ENCODE measurements around the gene OVOL1.
"Not testable (repeated sequence)": the region's sequence is repeated elsewhere in the genome, so short reads cannot be mapped to it uniquely, and the experiment has no call there.

The OVOL1 gene

DNA sequence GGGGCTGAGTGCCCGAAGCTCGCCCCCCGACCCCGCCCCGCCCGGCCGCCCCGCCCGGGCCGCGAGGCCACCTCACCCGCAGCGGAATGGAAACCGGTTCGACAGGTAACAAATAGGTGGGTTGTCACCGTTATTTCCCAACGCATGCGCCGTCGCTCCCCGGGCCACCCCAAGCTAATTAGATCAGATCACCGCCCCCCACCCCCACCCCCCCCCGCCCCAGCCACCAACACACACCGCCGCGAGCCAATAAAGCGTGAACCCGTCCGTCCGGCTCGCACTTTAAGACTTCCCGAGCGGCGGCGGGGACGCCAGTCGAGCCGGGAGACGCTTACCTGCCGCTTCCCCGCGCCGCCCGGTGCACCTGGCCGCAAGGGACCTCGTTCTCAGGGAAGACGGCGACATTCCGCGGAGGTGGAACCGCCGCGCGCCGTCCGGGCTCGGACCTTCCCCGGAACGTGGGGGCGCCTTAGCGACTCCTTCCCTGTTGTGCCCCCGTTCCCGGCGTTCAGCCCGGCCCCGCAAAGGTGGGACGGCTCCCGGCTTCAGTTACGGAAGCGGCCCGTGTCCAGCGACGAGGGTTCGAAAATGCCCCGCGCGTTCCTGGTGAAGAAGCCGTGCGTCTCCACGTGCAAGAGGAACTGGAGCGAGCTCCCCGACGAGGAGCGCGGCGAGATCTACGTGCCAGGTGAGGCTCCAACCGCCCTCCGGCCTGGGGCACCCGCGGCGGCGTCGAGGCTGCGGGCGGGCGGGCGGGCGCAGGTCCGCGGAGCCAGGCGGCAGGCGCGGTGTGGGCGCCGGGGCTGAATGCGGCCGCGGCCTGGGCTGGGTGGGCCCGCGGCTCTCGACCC is at the start of gene OVOL1:
OVOL1 (plus strand) TSS at position 278 of the 851 bp plus-strand sequence; CDS start at position 589, 311 bp downstream.
- no peak for DNase-seq

DNA sequence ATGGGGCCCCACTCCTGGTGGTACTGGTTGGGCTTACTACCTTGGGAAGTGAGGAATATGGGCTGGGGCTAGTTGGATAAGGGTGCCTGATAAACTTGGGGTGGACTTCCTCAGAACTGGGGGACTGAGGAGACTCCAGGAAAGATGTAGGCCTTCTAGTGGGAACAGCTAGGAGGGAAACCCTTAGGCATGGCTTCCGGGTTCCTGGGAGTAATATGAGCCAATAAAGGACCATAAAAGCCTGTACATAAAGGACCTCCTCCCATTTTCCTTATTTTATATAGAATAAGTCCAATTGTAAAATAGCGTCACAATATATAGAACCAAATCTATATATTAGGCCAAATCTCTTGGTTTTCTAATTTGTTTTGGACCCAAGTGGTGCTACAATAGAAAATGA is 47.8 kb upstream of the OVOL1 start:
- no peak for DNase-seq

- no peak for DNase-seq
These were observed 45.7 kb upstream of the OVOL1 start for GRCh38 chr11:65741185-65741584.

- no peak for DNase-seq
These were observed 44.5 kb upstream of the OVOL1 start for GRCh38 chr11:65742353-65742752.

- no peak for DNase-seq
These were observed 43.2 kb upstream of the OVOL1 start for GRCh38 chr11:65743681-65744025.

GRCh38 chr11:65744026-65744698 is 42.7 kb upstream of the OVOL1 start:
- DNase-seq, result peak; percentile 25

- no peak for DNase-seq
These were observed 42.2 kb upstream of the OVOL1 start for GRCh38 chr11:65744699-65745042.

DNA sequence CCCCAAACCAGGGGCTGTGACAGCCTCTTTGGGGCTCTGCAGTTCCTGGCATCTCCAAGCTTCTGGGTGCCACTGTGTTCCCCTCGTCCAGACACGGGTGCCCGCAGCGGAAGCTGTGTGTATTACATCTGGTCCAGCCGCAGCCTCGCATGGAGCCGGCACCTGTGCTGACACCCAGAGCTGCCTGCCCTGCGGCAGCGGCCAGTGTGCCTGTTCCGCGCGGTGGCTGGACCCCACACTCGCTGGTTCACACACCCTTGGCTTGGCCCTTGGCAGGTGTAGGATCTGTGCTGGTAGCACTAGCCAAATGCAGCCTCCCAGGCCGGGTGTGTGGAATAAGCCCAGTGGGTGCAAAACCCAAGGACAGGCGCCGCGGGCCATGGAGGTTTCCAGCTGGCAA is 41.8 kb upstream of the OVOL1 start:
- DNase-seq, result no peak

- DNase-seq, result not testable (repeated sequence)
These were observed 24.7 kb upstream of the OVOL1 start for GRCh38 chr11:65762169-65762568.

DNA sequence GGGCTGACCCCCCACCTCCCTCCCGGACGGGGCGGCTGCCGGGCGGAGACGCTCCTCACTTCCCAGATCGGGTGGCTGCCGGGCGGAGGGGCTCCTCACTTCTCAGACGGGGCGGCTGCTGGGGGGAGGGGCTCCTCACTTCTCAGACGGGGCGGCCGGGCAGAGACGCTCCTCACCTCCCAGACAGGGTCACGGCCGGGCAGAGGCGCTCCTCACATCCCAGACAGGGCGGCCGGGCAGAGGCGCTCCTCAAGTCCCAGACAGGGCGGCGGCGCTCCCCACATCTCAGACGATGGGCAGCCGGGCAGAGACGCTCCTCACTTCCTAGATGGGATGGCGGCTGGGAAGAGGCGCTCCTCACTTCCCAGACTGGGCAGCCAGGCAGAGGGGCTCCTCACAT is 24.0 kb upstream of the OVOL1 start:
- not testable (repeated sequence) for DNase-seq

DNA sequence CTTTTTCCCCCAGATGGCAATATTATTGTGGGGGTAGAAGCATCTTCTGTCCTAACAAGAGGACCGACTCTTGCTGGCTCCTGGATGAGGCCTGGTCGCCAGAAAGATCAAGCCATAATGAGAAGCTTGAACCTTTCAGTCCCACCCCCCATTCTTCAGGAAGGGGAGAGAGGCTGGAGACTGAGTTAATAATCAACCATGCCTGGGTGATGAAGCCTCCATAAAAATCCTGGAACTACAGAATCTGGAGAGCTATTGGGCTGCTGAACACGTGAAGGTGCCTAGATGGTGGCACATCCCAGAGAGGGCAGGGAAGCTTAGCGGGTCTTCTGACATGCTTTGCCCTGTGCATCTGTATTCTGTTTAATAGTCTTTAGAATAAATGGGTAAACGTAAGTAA is 22.4 kb upstream of the OVOL1 start:
- DNase-seq, result no peak

- no peak for DNase-seq
These were observed 20.3 kb upstream of the OVOL1 start for GRCh38 chr11:65766535-65766934.

DNA sequence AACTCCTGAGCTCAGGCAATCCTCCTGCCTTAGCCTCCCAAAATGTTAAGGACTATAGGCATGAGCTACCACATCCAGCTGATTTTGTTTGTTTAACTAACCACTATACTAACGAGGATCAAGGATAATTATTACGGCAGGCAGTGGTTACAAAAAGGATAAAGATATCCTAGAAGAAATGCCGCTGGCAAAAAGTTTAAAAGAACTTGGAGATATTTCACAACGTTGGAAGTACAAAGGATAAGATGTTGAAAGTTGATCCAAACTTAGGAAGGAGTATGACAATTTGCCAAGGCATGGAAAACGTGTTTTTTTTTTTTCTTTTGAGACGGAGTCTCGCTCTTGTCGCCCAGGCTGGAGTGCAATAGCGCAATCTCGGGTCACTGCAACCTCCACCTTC is 19.5 kb upstream of the OVOL1 start:
- no peak for DNase-seq

DNA sequence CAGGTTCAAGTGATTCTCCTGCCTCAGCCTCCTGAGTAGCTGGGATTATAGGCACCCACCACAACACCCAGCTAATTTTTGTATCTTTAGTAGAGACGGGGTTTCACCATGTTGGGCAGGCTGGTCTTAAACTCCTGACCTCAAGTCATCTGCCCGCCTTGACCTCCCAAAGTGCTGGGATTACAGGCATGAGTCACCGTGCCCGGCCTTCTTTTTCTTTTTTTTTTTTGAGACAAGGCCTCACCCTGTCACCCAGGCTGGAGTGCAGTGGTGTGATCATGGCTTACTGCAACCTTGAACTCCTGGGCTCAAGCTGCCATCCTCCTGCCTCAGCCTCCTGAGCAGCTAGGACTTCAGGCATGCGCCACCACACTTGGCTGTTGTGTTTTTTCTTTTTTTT is 19.1 kb upstream of the OVOL1 start:
- DNase-seq, result not testable (repeated sequence)

DNA sequence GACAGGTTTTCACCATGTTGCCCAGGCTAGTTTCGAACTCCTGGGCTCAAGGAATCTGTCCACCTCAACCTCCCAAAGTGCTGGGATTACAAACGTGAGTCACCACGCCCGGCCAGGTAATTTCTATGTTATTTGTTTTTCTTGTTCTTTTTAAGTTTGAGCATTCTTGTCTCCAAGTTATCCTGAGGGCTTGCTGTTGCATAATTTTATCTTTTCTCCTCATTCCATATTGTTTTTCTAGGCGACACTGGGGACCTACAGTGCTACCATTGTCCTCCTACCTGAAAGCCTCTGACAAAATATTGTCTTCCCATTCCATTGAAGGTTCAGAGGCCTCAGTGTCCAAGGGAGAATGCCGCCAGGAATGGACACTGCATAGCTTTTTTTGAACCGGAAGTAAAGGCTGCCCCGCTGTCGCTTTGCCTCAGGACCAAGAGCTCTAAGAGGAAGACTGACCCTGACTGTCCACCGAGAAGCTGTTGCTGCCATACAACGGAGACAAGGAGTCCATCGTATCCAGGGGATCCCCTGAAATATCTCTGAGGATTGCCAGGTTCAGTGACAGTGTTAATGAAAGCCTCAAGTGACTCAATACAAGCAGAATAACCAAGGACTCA is 15.8 kb upstream of the OVOL1 start:
- no peak for DNase-seq

- DNase-seq, result no peak
These were observed 15.2 kb upstream of the OVOL1 start for GRCh38 chr11:65771589-65772112.

- no peak for DNase-seq
These were observed 13.0 kb upstream of the OVOL1 start for GRCh38 chr11:65773784-65774411.

DNA sequence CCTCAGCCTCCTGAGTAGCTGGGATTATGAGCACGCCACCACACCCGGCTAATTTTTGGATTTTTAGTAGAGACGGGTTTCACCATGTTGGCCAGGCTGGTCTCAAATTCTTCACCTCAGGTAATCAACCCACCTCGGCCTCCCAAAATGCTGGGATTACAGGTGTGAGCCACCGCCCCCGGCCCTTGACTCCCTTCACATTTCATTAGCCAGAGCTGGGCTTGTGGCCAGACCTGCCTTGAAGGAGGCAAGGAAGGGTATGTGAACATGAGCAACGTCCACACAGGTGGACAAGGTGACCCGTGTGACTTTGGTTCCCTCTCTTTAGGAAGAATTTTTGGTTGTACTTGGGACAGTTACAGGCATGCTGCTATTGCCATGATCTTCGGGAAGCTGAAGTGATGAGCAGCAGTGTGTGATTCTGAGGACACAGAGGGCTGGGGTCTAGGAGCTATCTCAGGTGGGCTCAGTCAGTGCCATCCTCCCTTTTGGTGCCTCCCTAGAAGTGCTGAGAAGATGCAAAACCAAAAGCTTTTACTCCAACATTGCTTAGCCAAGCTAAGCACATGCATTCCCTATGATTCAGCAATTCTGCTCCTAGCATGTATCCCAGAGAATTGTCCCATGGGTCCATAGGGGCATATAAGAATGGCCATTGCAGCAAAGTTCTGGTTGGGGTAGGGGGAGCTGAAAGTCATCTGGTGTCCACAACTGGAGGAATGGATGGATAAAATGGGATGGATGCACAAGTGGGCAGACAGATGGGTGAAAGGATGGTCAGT is 12.1 kb upstream of the OVOL1 start:
- DNase-seq, result no peak

DNA sequence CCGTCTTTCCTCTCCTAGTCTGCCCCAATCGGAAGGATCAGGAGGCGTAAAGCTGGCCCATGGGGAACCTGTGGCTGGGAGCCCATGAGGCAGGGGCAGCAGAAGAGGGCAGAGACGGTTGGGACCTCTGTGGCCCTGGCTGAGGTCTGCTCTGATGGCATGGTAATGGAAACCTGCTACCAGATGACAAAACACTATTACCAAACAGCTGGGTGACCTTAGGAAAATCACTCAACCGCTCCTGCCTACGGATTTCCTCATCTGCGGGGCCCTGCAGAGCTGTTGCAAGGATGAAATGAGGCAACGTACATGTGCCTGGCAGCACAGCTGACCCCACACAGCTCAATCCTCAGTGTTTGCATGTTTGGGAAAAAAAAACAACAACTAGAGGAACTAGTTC is 10.7 kb upstream of the OVOL1 start:
- no peak for DNase-seq

- DNase-seq, result no peak
These were observed 10.1 kb upstream of the OVOL1 start for GRCh38 chr11:65776710-65777141.

GRCh38 chr11:65777241-65777640 is 9.6 kb upstream of the OVOL1 start:
- DNase-seq, result no peak

- no peak for DNase-seq
These were observed 9.0 kb upstream of the OVOL1 start for GRCh38 chr11:65777821-65778361.
